Measurements from ENCODE around the gene LYPD6B.

DNA sequence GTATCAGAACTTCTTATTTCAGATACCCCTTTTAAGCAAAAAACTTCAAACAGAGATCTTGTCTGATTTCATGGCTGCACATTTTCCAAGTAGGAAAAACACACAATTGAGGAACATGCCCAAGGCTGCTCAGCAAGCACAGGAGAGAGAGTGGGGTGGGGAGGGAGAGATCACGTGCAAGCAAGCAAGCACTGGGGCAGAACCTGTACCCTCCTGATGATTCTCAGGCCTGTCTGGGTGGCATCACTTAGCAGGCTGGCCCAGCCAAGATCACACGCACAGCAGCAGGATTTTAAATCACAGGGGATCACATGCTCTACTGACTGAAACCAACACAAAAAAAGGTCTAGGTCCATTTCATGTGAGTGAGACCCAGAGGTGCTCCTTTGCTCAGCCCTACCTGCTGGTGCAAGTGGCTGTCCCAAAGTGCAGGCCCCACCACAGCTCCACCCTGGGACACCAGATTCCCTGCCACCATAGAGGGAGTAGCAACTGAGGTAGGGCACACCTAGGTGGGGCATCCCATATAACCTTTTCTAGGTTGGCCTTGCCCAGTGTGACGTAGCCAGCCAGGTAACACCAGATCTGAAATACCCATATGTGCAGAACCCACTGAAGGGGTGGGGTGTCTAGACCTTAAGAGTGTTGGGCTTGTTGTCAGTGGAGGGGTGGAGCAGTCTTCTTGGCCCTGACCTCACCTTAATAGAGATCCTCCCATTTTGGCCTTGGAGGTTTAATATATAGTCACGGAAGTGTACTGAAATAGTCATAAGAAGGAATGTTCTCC is 1.8 kb upstream of the LYPD6B start:
- TF ChIP-seq, protein P1, sequence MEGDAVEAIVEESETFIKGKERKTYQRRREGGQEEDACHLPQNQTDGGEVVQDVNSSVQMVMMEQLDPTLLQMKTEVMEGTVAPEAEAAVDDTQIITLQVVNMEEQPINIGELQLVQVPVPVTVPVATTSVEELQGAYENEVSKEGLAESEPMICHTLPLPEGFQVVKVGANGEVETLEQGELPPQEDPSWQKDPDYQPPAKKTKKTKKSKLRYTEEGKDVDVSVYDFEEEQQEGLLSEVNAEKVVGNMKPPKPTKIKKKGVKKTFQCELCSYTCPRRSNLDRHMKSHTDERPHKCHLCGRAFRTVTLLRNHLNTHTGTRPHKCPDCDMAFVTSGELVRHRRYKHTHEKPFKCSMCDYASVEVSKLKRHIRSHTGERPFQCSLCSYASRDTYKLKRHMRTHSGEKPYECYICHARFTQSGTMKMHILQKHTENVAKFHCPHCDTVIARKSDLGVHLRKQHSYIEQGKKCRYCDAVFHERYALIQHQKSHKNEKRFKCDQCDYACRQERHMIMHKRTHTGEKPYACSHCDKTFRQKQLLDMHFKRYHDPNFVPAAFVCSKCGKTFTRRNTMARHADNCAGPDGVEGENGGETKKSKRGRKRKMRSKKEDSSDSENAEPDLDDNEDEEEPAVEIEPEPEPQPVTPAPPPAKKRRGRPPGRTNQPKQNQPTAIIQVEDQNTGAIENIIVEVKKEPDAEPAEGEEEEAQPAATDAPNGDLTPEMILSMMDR (IDR thresholded peaks at IDR 0.05) = no peak
- no peak for TF ChIP-seq POLR2AphosphoS5 (IDR thresholded peaks at IDR 0.05; ENCODE audit: insufficient read depth in 1 of 2, low read depth in 1 of 2)

All from vagina (tissue), 2 donors.